Neutrophil (primary cell): ENCODE measurements around the gene LONRF3.

Experiments used
- H3K27ac ChIP-seq: fragments of 200-600 bp; sonication (generic); 2 replicates; pipeline ENCODE4 v1.5.1; 2016; ENCODE audit warnings: mild to moderate bottlenecking, moderate library complexity
- H3K27me3 ChIP-seq: fragments of 200-600 bp; sonication (generic); 2 replicates; pipeline ENCODE4 v1.6.0; 2016; ENCODE audit warnings: mild to moderate bottlenecking
- H3K36me3 ChIP-seq: fragments of 200-600 bp; sonication (generic); 2 replicates; pipeline ENCODE4 v1.5.1; 2017
- H3K4me1 ChIP-seq, 2 experiments: fragments of 200-600 bp in 1 of 2; sonication (generic) in 1 of 2; 1 replicate in 1 of 2; 2 replicates in 1 of 2; pipeline versions ENCODE4 v1.5.1 to v1.6.1; 2013 to 2016; ENCODE audit warnings: low read depth in 1 of 2, low read length in 1 of 2, mild to moderate bottlenecking in 1 of 2, moderate library complexity in 1 of 2; ENCODE audit not compliant: control insufficient read depth in 1 of 2, insufficient read depth in 1 of 2
- H3K4me3 ChIP-seq, 2 experiments: fragments of 200-600 bp in 1 of 2; sonication (generic) in 1 of 2; 1 replicate in 1 of 2; 2 replicates in 1 of 2; pipeline ENCODE4 v1.5.1; 2013 to 2016; ENCODE audit warnings: low read depth in 1 of 2, low read length in 1 of 2, mild to moderate bottlenecking in 1 of 2, moderate library complexity in 1 of 2
- H3K9me3 ChIP-seq: fragments of 200-600 bp; sonication (generic); 2 replicates; pipeline ENCODE4 v1.5.1; 2016
- TF ChIP-seq, protein P1 (sequence below): fragments of 200-600 bp; sonication (generic); IDR thresholded peaks from 2 replicates; pipeline ENCODE4 v1.5.1; 2016; ENCODE audit warnings: antibody characterized with exemption

The LONRF3 gene

DNA sequence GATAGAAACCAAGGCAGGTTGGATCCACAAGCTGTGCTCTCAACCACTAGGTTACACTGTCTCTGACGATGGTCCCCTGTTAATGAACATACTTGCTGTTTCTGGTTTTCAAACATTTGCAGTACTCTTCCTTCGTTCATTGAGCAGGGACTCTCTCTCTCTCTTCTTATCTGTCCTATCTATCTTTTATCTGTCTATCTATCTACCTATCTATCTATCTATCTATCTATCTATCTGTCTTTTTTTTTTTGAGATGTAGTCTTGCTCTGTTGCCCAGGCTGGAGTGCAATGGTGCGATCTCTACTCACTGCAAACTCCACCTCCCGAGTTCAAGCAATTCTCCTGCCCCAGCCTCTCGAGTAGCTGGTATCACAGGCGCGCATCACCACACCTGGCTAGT lies 89.0 kb downstream of the LONRF3 start:
- Histone ChIP-seq H3K9me3 (no peaks in the 10 kb centered on the region), H3K27me3 (no peaks in the 10 kb centered on the region), H3K4me3 (no peak overlapping the region), H3K27ac (no peak overlapping the region), H3K4me1 (no peaks in the 10 kb centered on the region), H3K36me3 (no peaks in the 10 kb centered on the region)
- TF ChIP-seq, protein P1, sequence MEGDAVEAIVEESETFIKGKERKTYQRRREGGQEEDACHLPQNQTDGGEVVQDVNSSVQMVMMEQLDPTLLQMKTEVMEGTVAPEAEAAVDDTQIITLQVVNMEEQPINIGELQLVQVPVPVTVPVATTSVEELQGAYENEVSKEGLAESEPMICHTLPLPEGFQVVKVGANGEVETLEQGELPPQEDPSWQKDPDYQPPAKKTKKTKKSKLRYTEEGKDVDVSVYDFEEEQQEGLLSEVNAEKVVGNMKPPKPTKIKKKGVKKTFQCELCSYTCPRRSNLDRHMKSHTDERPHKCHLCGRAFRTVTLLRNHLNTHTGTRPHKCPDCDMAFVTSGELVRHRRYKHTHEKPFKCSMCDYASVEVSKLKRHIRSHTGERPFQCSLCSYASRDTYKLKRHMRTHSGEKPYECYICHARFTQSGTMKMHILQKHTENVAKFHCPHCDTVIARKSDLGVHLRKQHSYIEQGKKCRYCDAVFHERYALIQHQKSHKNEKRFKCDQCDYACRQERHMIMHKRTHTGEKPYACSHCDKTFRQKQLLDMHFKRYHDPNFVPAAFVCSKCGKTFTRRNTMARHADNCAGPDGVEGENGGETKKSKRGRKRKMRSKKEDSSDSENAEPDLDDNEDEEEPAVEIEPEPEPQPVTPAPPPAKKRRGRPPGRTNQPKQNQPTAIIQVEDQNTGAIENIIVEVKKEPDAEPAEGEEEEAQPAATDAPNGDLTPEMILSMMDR: no peak

GRCh38 chrX:119067023-119067739 lies 92.8 kb downstream of the LONRF3 start:
- Histone ChIP-seq H3K36me3 (no peaks in the 10 kb centered on the region), H3K9me3 (no peaks in the 10 kb centered on the region), H3K4me3 (no peak overlapping the region), H3K27ac (no peak overlapping the region), H3K4me1 (no peaks in the 10 kb centered on the region), H3K27me3 (no peaks in the 10 kb centered on the region)
- TF ChIP-seq, protein P1: no peak
